Iris pigment epithelial cell (primary cell): ENCODE measurements around the gene PLPPR3.

Experiments
- DNase-seq: peaks from one replicate; pipeline ENCODE4 v3.0.0-alpha.2; 2011; ENCODE audit warnings: low read depth

The PLPPR3 gene

GRCh38 chr19:776549-776948, 45.2 kb downstream of the PLPPR3 start:
- DNase-seq: peak; percentile 8

- no peak for DNase-seq
These were observed 48.9 kb downstream of the PLPPR3 start for GRCh38 chr19:772730-773436.

- no peak for DNase-seq
These were observed 49.7 kb downstream of the PLPPR3 start for GRCh38 chr19:772063-772462.

GRCh38 chr19:771332-771785, 50.4 kb downstream of the PLPPR3 start:
- DNase-seq: peak; percentile 51

- no peak for DNase-seq
These were observed 52.1 kb downstream of the PLPPR3 start for GRCh38 chr19:769616-770015.

- peak; percentile 71 for DNase-seq
These were observed 53.3 kb downstream of the PLPPR3 start for GRCh38 chr19:768424-768823.

GRCh38 chr19:765179-765738, 56.5 kb downstream of the PLPPR3 start:
- no peak for DNase-seq

- no peak for DNase-seq
These were observed 57.5 kb downstream of the PLPPR3 start for GRCh38 chr19:764301-764700.

- no peak for DNase-seq
These were observed 57.9 kb downstream of the PLPPR3 start for GRCh38 chr19:763869-764268.

- DNase-seq: no peak
These were observed 58.6 kb downstream of the PLPPR3 start for GRCh38 chr19:763181-763580.
